Ramos (cell line): ENCODE data around the gene MST1.

Experiments
- in situ Hi-C: fragments of 300-500 bp; cut with MboI; formaldehyde crosslinking; loops from one replicate; pipeline ENCODE4 v1.14.3; 2022; ENCODE audit warnings: low sequenced_read_pairs; ENCODE audit not compliant: unreplicated experiment

Gene MST1

DNA sequence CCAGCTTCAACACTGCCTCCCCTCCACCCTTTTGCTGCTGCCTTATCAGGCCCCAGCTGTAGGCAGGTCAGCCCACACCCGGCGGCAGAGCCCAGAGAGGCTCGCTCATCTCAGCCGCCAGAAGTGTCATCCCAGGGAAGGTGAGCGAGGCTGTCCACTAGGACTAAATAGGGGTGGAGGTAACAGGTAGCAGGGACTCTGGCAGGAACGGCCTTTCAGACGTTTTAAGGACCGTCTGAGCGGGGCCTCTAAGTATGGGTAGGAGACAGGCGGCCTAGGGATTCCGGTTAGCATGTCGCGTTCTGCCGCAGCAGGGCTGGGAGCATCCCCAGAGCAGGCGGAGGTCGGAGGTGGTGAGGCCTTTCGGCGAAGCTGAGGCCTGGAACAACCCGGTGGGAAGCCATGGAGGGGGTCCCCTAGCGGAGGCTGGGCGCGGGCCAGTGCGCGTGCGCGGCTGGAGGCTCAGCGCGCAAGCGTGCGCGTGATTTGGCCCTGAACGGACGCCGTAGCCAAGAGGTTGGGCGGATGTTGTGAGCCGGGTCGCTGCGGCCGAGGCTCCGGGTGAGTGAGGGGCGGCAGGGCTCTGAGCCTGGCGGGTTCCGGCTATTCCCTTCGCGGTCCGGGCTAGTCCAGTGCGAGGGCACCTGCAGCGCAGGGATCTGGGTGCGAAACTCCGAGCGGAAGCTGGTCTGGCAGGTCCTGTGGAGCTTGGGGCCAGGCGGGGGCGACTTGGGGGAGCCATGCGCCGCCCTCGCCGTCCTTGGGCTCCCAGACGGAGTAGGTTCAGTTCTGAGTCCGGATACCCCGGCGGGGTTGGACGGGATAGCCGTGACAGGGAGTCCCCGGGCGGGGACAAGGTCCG lies at the start of gene MST1, which contains the start of gene RNF123:
MST1 (minus strand) TSS at position 429 of the 862 bp plus-strand sequence. CDS start 783 bp downstream, outside the sequence.
RNF123 (plus strand) TSS at position 512 of the 862 bp plus-strand sequence. CDS start 1,609 bp downstream, outside the sequence.
- in situ Hi-C loops, result no loop called here

DNA sequence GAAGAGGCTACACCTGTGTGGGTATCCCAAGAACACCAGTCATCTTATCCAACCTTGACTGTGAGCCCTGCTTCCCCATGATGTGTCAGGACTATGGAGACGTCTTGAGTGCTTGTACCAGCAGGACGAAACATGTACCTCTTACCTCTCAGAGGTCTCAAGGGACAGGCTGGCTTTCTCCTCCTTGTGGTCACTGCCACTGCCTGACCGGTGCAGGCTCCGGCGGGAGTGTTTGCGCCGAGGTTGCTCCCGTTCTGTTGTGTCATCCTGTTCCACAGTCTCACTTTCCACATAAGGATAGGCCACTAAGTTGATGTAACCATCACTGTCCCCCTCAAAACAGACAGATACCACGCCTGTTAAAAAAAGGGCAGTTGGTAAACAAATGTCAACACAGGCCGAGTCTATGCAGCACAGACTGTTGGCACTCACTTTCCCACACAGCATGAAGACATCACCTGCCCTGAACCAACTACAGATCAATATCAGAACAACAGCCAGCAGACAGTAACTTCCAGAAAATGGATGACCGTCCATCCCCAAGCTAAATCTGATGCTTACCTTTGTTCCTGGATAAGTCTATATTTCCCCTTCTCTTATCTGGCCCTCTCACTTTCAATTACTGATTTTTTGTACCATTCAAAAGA lies 48.9 kb upstream of the MST1 start:
- in situ Hi-C loops, result no loop called here

DNA sequence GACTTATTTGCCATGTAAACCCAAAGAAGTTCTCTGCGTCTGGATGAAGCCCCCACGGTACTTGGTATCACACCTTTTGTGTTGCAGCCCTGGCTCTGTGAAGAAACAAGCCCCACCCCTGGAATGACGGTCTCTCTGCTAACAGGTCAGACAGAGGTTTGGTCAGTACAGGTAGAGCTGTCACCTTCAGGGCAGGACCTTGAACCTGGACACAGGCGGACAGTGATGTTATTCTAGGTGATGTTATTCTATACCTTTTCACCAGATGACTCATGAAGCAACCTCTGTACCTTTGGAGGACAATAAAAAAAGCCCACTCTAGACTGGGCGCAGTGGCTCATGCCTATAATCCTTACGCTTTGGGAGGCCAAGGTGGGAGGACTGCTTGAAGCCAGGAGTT lies 45.5 kb upstream of the MST1 start:
- in situ Hi-C loops, result no loop called here

DNA sequence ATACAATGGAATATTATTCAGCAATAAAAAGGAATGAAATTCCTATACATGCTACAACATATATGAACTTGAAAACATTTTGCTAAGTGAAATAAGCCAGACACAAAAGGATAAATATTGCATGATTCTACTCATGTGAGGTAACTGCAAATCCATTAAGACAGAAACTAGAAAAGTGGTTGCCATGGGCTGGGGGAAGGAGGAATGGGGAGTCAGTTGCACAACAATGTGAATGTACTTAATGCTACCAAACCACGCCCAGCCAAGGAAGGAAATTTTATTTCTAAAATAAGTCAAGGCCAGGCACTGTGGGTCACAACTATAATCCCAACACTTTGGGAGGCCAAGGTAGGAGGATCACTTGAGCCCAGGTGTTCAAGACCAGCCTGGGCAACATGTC lies 44.3 kb upstream of the MST1 start:
- in situ Hi-C loops, result no loop called here

DNA sequence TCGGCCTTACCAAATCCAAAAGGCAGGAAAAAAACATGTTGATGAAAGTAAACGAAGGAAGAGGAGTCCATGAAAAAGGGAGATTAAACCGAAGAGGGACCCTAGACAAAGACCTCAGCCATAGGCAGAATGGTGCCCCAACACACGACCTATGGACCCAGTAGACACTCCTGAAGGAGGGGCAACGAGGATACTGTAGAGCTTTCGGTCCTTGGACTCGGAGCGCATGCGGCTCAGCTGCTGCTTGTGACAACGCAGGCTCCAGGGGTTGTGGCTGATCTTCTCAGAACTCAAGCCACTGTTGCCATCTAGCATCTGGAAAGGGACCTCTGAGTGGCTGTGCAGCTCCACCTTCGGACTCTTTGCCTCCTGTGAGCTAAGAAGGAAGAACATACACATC lies 43.3 kb upstream of the MST1 start:
- in situ Hi-C loops, result no loop called here

DNA sequence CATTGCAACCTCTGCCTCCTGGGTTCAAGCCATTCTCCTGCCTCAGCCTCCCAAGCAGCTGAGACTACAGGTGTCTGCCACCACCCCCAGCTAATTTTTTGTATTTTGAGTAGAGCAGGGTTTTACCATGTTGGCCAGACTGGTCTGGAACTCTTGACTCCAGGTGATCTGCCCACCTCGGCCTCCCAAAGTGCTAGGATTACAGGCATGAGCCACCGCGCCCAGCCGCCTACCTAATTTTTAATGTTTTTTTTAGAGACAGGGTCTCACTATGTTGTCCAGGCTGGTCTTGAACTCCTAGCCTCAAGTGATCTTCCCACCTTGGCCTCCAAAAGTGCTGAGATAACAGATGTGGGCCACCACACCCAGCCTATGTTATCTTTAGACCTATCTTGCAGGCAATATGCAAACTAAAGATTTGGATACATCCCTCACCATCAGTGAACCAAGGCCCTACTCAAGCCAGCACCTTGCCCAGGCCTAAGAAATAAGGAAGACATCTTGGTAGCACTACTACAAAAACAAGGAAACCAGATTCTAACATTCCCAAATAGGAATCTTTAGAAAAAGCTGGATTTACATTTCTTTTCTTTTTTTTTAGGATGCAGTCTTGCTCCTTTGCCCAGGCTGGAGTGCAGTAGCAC lies 40.8 kb upstream of the MST1 start:
- in situ Hi-C loops, result no loop called here

DNA sequence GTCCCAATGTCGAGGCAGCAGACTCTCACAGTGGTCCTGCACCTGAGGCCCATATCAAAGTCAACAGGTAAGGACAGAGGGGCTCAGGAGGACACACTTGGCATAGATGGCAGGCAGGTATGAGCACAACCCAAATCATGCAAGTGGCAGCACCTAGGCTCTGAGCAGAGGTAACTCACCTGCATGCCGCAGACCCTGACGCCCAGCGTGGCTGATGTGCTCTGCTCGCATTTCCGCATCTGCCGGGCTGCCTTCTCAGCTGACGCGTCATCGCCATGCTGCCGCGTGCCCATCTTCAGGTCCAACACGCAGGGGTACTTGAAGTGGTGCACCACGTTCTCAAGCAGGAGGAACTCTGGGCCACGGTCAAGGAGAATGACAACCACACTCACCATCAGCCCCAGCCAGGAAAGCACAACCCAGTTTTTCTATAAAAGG lies 38.7 kb upstream of the MST1 start:
- in situ Hi-C loops, result no loop called here

DNA sequence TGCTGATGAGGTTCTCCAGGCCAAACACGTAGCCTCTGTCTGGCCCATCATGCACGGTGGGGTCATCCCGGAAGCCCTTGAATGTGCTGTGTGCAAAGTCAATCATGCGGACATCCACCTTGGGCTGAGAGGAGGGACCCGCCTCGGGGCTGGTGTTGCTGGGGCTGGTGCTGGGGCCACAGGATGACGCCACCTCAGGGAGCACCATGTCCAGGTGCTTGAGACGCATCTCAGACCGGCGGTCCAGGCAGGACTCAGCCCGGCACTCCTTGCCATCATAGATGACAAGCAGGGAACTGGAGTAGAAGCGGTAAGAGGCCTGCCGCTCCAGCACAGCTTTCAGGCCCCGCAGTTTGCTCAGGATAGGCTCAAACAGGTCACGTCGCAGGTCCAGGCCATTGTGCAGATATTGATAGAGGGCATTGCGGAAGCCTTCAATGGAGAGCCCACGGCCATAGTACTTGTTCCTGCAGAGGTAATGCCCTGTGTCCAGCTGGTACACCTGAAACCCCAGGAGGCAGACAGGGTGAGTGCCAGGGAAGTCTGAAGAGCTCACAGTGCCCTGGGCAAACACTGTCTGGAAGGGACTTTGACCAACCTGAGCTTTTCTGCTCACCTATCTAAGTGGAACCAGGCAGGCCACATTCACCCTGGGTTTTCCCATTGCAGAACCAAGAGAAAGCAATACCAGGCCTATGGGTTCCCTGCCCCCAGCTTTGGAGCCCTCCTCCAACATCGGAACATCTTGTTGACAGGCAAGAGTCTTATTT lies 38.1 kb upstream of the MST1 start:
- in situ Hi-C loops, result no loop called here

DNA sequence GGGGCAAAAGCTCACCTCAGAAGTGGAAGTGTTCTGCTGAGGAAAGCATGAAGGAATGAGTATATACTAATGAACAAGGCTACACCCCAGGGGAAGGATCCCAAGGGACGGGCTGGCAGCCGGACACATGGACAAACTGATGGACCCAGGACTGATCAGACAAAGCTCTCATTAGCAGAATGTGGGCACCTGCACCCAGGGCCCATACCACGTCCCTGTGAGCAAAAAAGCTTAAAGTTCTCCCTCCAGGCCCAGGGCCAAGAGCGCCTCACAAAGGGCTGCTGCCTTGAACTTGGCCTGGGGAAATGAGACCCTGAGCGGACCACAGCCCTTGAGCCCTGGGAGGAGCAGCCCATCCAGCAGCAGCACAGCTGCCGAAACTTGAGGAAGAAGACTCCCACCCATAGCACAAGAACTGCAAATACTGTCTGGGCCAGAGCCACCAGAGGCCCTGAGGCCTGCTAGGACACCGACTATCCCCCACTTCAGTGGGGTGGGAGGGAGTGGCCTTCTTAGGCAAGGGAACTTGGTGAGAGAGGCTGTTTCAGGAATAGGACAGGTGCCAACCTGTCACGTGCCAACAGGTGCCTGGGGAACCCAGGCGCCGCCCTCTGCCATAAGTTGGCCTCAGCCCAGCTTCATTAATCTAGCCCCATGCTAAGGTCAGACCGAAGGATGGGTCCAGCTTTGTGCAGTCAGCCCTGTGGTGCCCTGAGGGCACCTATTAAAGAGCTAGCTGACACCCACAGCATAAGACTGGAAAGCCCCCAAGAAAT lies 36.8 kb upstream of the MST1 start:
- in situ Hi-C loops, result no loop called here

DNA sequence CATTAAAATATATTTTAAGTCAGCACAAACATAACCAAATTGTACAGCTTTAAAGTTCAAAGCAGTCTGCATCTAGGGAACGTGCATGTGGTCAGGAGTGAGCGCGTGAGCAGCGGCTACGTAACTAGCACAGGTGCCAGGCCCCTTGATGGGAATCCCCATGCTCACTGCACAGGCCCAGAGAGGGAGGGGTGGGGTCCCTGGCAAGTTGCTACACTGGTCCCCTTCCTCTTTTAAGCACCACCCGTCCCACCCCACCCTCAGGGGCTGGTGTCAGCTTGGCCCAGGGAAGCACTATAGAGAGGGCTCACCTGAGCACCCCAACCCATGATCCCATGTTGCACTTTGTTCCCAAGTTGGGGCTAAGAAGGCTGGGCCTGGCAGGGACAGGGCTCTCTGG lies 35.3 kb upstream of the MST1 start:
- in situ Hi-C loops, result no loop called here

DNA sequence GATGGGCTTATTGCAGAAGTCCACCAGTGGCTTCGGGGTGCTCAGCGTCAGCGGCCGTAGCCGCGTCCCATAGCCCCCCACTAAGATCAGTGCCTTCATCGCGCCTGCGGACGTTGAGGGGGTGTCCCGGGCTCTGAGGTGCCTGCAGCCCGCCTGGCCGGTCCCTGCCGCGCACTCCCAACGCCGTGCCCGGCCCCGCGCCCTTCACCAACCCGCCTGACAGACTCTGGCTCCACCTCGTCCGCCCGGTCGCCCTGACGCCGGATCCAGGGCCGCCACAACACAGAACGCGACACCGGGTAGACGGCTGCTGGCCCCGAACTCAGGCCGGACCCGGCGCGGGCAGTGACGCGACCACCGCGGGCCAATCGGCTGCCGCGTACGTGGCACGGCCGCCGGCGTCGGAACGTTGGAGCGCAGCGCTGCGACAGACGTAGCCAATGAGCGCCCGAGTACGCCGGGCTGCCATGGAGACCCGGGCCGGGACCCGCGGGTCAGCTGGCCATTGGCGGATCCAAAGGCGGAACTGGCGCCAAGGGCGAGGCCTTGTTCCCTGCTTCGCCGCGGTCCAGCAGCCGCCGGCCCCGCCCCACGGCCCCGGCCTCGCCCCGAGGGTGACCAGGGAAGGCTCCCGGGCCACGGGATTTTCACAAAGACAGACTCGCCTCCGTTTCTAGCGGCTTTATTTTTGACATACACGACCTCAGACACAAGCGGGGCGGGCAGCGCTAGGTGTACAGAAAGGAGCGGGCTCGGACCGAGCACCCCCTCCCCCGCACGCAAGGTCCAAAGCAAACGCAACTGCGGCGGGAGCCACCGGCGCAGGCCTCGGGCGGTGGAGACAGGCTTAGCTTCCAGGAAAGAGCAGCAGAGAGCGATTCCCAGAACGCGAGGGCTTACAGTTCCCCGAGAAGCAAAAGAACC lies 34.6 kb upstream of the MST1 start, which contains the start of gene GMPPB:
GMPPB (minus strand) TSS at position 324 of the 924 bp plus-strand sequence; CDS start at position 99, 225 bp downstream.
- in situ Hi-C loops, result no loop called here

DNA sequence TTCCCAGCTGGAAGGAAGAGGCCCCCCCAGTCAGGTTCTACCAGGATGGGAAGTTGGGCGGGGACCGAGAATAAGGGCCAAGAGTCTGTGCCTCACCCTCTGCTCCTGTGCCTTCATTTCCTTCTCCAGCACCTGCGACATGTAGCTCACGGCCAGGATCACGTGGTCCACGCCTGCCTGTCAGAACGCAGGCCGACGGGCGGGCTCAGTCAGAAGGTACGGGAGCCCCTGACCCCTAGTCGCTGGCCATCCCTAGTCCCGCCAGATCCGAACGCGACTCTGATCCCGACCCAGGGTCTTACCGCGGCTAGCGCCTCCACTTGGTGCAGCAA lies 34.0 kb upstream of the MST1 start:
- in situ Hi-C loops, result no loop called here

DNA sequence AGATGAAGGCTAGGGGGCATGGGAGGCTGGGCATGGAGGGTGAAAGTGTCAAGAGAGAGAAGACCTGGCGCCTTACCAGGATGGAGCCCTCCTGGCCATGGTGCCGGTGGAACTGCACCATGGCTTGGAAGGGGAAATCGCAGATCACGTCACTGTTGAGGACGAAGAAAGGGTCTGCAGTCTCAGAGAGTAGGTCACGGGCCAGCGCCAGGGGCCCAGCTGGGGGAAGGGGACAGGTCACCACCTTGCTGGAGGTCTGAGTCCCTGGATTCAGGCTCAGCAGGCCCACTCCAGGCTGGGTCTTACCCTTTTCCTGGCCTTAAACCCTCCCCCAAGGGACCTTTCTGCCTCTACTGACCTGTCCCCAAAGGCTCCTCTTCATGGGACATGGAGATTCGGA lies 33.6 kb upstream of the MST1 start:
- in situ Hi-C loops, result no loop called here

DNA sequence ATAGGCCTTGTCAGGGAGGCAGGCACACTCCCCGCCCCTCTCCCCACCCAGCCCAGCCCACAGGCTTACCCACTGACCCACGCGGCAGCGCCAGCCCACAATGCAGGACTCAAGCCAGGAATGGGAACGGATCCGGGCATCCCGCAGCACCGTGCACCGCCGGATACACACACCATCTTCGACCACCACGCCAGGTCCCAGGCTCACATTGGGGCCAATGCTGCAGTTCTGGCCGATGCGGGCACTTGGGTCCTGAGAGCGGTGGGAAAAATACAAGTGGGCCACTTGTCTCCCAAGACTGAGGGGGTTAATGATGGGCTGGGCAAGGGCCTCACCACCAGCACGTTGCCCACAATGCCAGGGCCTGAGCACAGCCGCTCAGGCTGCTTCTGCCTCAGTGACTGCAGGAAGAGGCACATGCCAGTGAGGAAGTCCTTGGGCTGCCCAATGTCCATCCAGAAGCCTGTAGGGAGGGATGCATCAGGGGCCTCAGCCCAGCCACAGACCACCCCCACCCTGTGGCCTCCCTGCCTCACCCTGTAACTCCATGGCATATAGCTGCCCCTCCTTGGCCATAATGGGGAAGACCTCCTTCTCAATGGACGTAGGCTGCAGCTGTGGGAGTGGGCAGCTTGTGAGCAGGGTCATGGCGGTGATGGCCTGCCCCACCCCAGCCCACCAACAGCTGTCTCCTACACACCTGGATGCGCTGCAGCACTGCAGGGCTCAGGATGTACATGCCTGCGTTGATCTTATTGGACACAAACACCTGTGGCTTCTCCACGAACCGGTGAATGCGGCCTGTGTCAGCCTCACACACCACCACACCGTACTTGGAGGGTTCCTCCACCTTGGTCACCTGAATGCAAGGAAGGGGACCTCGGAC lies 32.9 kb upstream of the MST1 start:
- in situ Hi-C loops, result no loop called here

DNA sequence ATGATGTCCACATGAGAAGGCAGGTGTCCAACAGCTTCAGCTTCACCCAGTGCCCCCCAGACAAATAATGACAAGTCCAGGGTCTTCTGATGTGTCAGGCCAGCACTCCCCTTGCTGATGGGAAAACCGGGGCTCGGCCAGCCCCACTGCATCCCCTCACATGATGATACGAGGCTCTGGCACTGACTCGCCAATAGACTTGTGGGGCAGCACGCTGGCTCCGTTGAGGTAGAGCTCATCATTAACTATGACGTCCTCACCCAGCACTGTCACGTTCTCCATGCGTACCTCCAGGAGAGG lies 32.3 kb upstream of the MST1 start:
- in situ Hi-C loops, result no loop called here

DNA sequence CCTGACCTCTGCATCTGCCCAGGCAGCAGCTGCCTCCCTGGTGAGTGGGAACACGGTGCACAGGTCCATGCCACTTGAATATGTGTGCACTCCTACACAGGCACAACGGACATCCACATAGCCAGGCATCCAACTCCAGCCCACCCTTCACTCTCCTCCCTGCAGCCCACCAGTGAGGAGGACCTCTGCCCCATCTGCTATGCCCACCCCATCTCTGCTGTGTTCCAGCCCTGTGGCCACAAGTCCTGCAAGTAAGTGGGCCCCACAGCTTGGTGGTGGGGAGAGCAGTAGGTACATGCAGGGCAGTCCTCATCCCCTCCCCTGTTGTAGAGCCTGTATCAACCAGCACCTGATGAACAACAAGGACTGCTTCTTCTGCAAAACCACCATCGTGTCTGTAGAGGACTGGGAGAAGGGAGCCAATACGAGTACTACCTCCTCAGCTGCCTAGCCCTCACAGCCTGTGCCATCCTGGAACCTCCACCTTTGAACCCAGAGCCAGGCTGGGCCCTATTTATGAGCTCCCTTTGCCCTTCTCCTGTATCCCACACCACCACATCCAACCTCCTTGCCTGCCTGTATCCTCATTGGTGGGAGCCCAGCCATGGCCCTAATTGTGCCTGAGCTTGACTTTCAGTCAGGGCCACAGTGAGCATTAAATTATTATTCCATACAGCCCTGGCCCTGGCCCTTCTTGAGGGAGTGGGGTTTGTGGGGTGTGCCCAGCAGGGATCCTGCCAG lies 31.8 kb upstream of the MST1 start:
- in situ Hi-C loops, result no loop called here

DNA sequence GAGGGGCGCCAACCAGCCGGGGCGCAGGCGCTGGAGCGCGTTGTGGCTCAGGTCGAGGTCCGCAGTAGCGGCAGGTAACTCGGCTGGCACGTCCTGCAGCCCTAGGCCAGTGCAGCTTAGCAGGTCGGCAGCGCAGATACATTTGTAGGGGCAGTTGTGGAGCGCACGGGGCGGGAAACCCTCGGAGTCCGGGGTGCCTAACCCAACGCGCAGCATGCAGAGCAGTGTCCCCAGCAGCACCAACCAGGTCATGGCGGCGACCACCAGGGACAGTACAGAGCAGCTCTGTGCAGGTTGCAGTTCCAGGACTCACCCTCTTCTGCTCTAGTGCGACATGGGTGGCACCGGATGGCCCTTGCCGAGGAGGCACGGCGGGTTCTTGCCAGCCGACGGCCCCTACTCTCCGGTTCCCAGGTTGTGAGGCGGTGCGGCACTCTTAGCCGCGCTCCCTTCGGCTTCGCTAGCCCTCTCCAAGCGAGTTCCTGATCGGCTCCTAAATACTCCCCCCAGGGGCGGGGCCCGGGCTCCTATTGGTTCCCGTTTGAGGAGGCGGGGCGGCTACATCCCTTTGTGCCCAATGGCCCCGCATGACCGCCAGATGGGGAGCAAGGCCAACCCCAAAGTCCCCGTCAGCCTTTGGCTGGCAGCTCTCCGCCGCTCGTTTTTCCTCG lies 30.1 kb upstream of the MST1 start, which contains the start of gene AMIGO3:
AMIGO3 (minus strand) TSS at position 471 of the 671 bp plus-strand sequence; CDS start at position 252, 219 bp downstream.
- in situ Hi-C loops, result no loop called here
